HCT116 (cell line): ENCODE measurements around the gene TARS3. TPM values are rescaled to one million over a fixed set of nuclear protein-coding genes. Genes with fewer than 3 reads are reported as not detected.

ENCODE experiments used
- ATAC-seq: fragments of 200-7000 bp; cut with Tn5 transposase; 2 replicates; pipeline ENCODE4 v1.9.1; 2020; ENCODE audit warnings: mild to moderate bottlenecking, moderate library complexity
- BruUV-seq: library from RNA; stranded (reverse); fragments of 400-500 nt; replicated peaks from 2 replicates; lab custom pipeline; 2021; lab: Mats Ljungman, UMichigan
- CTCF ChIA-PET: fragments of 300-600 bp; sonication (Branson Sonifier 250); formaldehyde crosslinking; loops from one replicate; lab custom pipeline; 2021; ENCODE audit warnings: antibody characterized with exemption; lab: Charles Lee
- POLR2A ChIA-PET: fragments of 300-600, 350-600 bp; sonication (Branson Sonifier 250); formaldehyde crosslinking; loops from one replicate; lab custom pipeline; 2021; ENCODE audit warnings: antibody characterized with exemption; lab: Charles Lee
- RAD21 ChIA-PET, 2 experiments: fragments of 300-600 bp; sonication (Branson Sonifier 250); formaldehyde crosslinking; loops; one replicate each; lab custom pipeline; 2023; ENCODE audit warnings: low total read pairs in 2 of 2; ENCODE audit not compliant: uncharacterized antibody in 2 of 2, unreplicated experiment in 2 of 2, low non-redundant PET in 1 of 2; lab: Charles Lee
- DNase-seq: peaks from one replicate; pipeline ENCODE4 v3.0.0-alpha.2; 2010; ENCODE audit warnings: low read depth, low spot score
- H2AFZ ChIP-seq: fragments of 200-600 bp; shearing (Covaris generic), sonication (generic); 2 replicates; pipeline ENCODE4 v1.6.1; 2017; ENCODE audit warnings: low read depth, mixed run types, mixed read lengths, antibody characterized with exemption, low read length; ENCODE audit not compliant: poor library complexity, severe bottlenecking
- H3K27ac ChIP-seq: 2 replicates; pipeline ENCODE4 v1.5.1; 2012; ENCODE audit warnings: low read depth, low read length
- H3K27me3 ChIP-seq: fragments of 200-600 bp; sonication (generic); 2 replicates; pipeline ENCODE4 v1.6.1; 2016; ENCODE audit warnings: mixed run types, low read length, mixed read lengths; ENCODE audit not compliant: insufficient read depth
- H3K36me3 ChIP-seq, 2 experiments: fragments of 200-500 bp in 1 of 2; fragments of 200-600 bp in 1 of 2; sonication (Bioruptor generic) in 1 of 2; sonication (generic) in 1 of 2; 2 replicates each; pipeline versions ENCODE4 v1.5.1 to v1.6.1; 2014 to 2016; ENCODE audit warnings: low read length in 2 of 2, inconsistent platforms in 1 of 2, mixed read lengths in 1 of 2, mixed run types in 1 of 2; ENCODE audit not compliant: insufficient read depth in 2 of 2, control insufficient read depth in 1 of 2
- H3K4me1 ChIP-seq, 2 experiments: fragments of 200-600 bp in 1 of 2; sonication (generic) in 1 of 2; 2 replicates each; pipeline versions ENCODE4 v1.5.1 to v1.6.1; 2012 to 2017; ENCODE audit warnings: low read length in 2 of 2, inconsistent platforms in 1 of 2, mild to moderate bottlenecking in 1 of 2, mixed read lengths in 1 of 2, mixed run types in 1 of 2, moderate library complexity in 1 of 2; ENCODE audit not compliant: insufficient read depth in 2 of 2, control insufficient read depth in 1 of 2
- H3K4me2 ChIP-seq: fragments of 200-600 bp; sonication (generic); 2 replicates; pipeline ENCODE4 v1.6.1; 2017; ENCODE audit warnings: mixed run types, low read length, mixed read lengths
- H3K4me3 ChIP-seq, 2 experiments: fragments of 200-600 bp in 1 of 2; sonication (generic) in 1 of 2; replicated peaks in 1 of 2; 2 replicates each; pipeline ENCODE4 v1.5.1; 2011 to 2016; ENCODE audit warnings: low read length in 2 of 2, control low read depth in 1 of 2, low read depth in 1 of 2, mild to moderate bottlenecking in 1 of 2, mixed read lengths in 1 of 2, mixed run types in 1 of 2
- H3K79me2 ChIP-seq: fragments of 200-600 bp; sonication (generic); 2 replicates; pipeline ENCODE4 v1.6.1; 2017; ENCODE audit warnings: mild to moderate bottlenecking, mixed run types, low read length, moderate library complexity, mixed read lengths; ENCODE audit not compliant: insufficient read depth
- H3K9ac ChIP-seq: fragments of 200-600 bp; sonication (generic); 2 replicates; pipeline ENCODE4 v1.6.1; 2016; ENCODE audit warnings: low read length, mixed read lengths
- H3K9me2 ChIP-seq: fragments of 200-600 bp; sonication (generic), shearing (Covaris generic); 2 replicates; pipeline ENCODE4 v1.6.1; 2017; ENCODE audit warnings: mixed run types, mild to moderate bottlenecking, moderate library complexity; ENCODE audit not compliant: insufficient read depth
- H3K9me3 ChIP-seq, 2 experiments: fragments of 200-500 bp in 1 of 2; fragments of 200-600 bp in 1 of 2; sonication (Bioruptor generic) in 1 of 2; sonication (generic) in 1 of 2; 2 replicates each; pipeline ENCODE4 v1.6.1; 2014 to 2017; ENCODE audit warnings: low read length in 2 of 2, mixed read lengths in 2 of 2, inconsistent platforms in 1 of 2, low read depth in 1 of 2, mild to moderate bottlenecking in 1 of 2, mixed run types in 1 of 2, moderate library complexity in 1 of 2; ENCODE audit not compliant: control insufficient read depth in 1 of 2, insufficient read depth in 1 of 2
- H4K20me1 ChIP-seq: fragments of 200-600 bp; sonication (generic), shearing (Covaris generic); 2 replicates; pipeline ENCODE4 v1.6.1; 2017; ENCODE audit warnings: mixed run types, mild to moderate bottlenecking, moderate library complexity; ENCODE audit not compliant: insufficient read depth
- CBX3 ChIP-seq: IDR thresholded peaks from 2 replicates; pipeline ENCODE4 v1.6.1; 2012; ENCODE audit warnings: low read depth
- CEBPB ChIP-seq: IDR thresholded peaks from 2 replicates; pipeline ENCODE4 v1.6.1; 2012; ENCODE audit warnings: low read depth
- EGR1 ChIP-seq: IDR thresholded peaks from 2 replicates; pipeline ENCODE4 v1.6.1; 2012; ENCODE audit warnings: low read depth
- EZH2 ChIP-seq: fragments of 200-600 bp; sonication (generic); IDR thresholded peaks from 2 replicates; pipeline ENCODE4 v1.6.1; 2017; ENCODE audit warnings: antibody characterized with exemption, mixed run types
- POLR2A ChIP-seq: IDR thresholded peaks from 2 replicates; pipeline ENCODE4 v1.7.0; 2011; ENCODE audit warnings: borderline replicate concordance; ENCODE audit not compliant: insufficient read depth, insufficient read length; ENCODE audit errors: extremely low read depth
- YY1 ChIP-seq: IDR thresholded peaks from 2 replicates; pipeline ENCODE4 v1.6.1; 2011; ENCODE audit warnings: low read length, low read depth, moderate library complexity, mild to moderate bottlenecking; ENCODE audit not compliant: insufficient replicate concordance; ENCODE audit errors: extremely low read depth
- ZFX ChIP-seq: fragments of 450-650 bp; IDR thresholded peaks from 2 replicates; pipeline ENCODE4 v1.6.1; 2017
- intact Hi-C: fragments of 100-400 bp; cut with micrococcal nuclease; formaldehyde crosslinking; loops from 2 replicates; pipeline ENCODE4 v1.10.0; 2022
- total RNA-seq: library from RNA; stranded (reverse); gene quantifications from one replicate; pipeline ENCODE4 v1.2.1, GENCODE V29; 2021; ENCODE audit not compliant: unreplicated experiment
- TF ChIP-seq, protein P1 (sequence below): IDR thresholded peaks from 2 replicates; pipeline ENCODE4 v1.6.1; 2011; ENCODE audit warnings: mild to moderate bottlenecking, low read length, moderate library complexity; ENCODE audit not compliant: insufficient replicate concordance; ENCODE audit errors: extremely low read depth
- TF ChIP-seq, protein P2 (sequence below): IDR thresholded peaks from 2 replicates; pipeline ENCODE4 v1.6.1; 2012
- TF ChIP-seq, protein P3 (sequence below): IDR thresholded peaks from 2 replicates; pipeline ENCODE4 v1.6.1; 2012

TARS3 gene
- total RNA-seq, 1 experiment from 2014 or later = 11.1 TPM

DNA sequence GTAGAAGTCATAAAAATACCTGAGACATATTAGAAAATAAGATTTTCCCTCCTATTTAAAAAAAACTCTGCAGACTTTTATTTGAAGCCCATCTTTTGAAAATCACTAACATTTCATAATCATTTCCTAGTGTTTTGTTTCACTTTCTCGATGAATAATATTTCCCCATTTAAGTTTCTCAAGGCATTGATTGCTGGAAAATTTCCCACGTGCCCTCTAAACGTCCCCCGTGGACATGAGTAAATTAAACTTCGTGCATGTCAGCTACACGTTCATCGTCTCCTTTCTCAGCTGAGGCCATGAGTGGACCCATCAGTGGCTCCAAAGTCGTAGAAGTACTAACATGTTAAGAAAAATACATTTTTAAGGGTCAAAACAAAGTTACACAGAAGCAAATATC, 70.1 kb downstream of the TARS3 start:
- POLR2A ChIA-PET = no interaction called here
- Histone ChIP-seq H3K79me2 (peaks cover 29% of the 10 kb centered on the region), H3K4me2 (no peak overlapping the region), H3K4me1 (peaks cover 6 to 18% of the 10 kb centered on the region in 2 experiments; a peak in 2 of 4 replicates), H4K20me1 (no peaks in the 10 kb centered on the region), H3K9me3 (no peaks in the 10 kb centered on the region), H3K4me3 (no peak overlapping the region), H3K27me3 (no peaks in the 10 kb centered on the region), H3K27ac (no peak overlapping the region), H3K9ac (no peak overlapping the region), H3K9me2 (no peaks in the 10 kb centered on the region), H3K36me3 (peaks cover 3 to 11% of the 10 kb centered on the region in 2 experiments; a peak in 1 of 4 replicates)
- intact Hi-C loops = no loop called here
- ATAC-seq (no peak), DNase-seq (no peak)
- BruUV-seq = no TSS peak
- RAD21 ChIA-PET = no interaction called here
- TF ChIP-seq, protein P1, sequence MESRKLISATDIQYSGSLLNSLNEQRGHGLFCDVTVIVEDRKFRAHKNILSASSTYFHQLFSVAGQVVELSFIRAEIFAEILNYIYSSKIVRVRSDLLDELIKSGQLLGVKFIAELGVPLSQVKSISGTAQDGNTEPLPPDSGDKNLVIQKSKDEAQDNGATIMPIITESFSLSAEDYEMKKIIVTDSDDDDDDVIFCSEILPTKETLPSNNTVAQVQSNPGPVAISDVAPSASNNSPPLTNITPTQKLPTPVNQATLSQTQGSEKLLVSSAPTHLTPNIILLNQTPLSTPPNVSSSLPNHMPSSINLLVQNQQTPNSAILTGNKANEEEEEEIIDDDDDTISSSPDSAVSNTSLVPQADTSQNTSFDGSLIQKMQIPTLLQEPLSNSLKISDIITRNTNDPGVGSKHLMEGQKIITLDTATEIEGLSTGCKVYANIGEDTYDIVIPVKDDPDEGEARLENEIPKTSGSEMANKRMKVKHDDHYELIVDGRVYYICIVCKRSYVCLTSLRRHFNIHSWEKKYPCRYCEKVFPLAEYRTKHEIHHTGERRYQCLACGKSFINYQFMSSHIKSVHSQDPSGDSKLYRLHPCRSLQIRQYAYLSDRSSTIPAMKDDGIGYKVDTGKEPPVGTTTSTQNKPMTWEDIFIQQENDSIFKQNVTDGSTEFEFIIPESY = no peak
- TF ChIP-seq ZFX = no peak
- TF ChIP-seq EGR1 = no peak
- TF ChIP-seq EZH2 = no peak
- no peak for TF ChIP-seq POLR2A
- TF ChIP-seq YY1 = no peak
- TF ChIP-seq, protein P2, sequence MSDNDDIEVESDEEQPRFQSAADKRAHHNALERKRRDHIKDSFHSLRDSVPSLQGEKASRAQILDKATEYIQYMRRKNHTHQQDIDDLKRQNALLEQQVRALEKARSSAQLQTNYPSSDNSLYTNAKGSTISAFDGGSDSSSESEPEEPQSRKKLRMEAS = no peak
- TF ChIP-seq, protein P3, sequence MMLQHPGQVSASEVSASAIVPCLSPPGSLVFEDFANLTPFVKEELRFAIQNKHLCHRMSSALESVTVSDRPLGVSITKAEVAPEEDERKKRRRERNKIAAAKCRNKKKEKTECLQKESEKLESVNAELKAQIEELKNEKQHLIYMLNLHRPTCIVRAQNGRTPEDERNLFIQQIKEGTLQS = no peak
- TF ChIP-seq CBX3 = no peak
- no peak for TF ChIP-seq CEBPB
- TF ChIP-seq, all 23 proteins: peak for 0
- no peak overlapping the region for H2AFZ ChIP-seq
- CTCF ChIA-PET = interaction anchor here (0.9 to 1.0 kb wide), 2 partner anchors 354 to 378 kb away, joined by 3 to 4 read pairs; no protein-coding TSS in a partner anchor
